Chondrocyte (in vitro differentiated cells): Measurements from ENCODE around the gene GDPD2. TPM values are rescaled to one million over a fixed set of nuclear protein-coding genes. Genes with fewer than 3 reads are reported as not detected.
"Not testable (repeated sequence)": the region's sequence is repeated elsewhere in the genome, so short reads cannot be mapped to it uniquely, and the experiment has no call there.

ENCODE experiments used
- DNase-seq: peaks from one replicate; pipeline ENCODE4 v3.0.0; 2021; ENCODE audit warnings: mixed read lengths, low spot score
- H3K27ac Mint-ChIP-seq: one replicate; pipeline ENCODE4 v1.8.0; 2021; ENCODE audit warnings: mild to moderate bottlenecking, moderate library complexity, mixed read lengths; ENCODE audit not compliant: unreplicated experiment
- H3K27me3 Mint-ChIP-seq: 2 replicates; pipeline ENCODE4 v1.8.0; 2021; ENCODE audit warnings: low read depth, mixed read lengths
- H3K36me3 Mint-ChIP-seq: 2 replicates; pipeline ENCODE4 v1.8.0; 2021; ENCODE audit warnings: low read depth, mixed read lengths
- H3K4me1 Mint-ChIP-seq: 2 replicates; pipeline ENCODE4 v1.8.0; 2021; ENCODE audit warnings: low read depth, mild to moderate bottlenecking, mixed read lengths
- H3K4me3 Mint-ChIP-seq: one replicate; pipeline ENCODE4 v1.8.0; 2021; ENCODE audit warnings: mild to moderate bottlenecking, moderate library complexity, mixed read lengths; ENCODE audit not compliant: unreplicated experiment
- H3K9me3 Mint-ChIP-seq: 2 replicates; pipeline ENCODE4 v1.8.0; 2021; ENCODE audit warnings: low read depth, mixed read lengths
- CTCF ChIP-seq: fragments of 200-600 bp; sonication (generic); IDR thresholded peaks from 2 replicates; pipeline ENCODE4 v1.5.0; 2021; ENCODE audit warnings: antibody characterized with exemption, mild to moderate bottlenecking, moderate library complexity
- long read RNA-seq: library from polyadenylated mRNA; stranded (forward); transcript quantifications from one replicate; pipeline ENCODE4 v2.0.0, GENCODE V29; 2021
- total RNA-seq: library from RNA; stranded (reverse); gene quantifications from 3 replicates; pipeline ENCODE4 v1.2.1, GENCODE V29; 2021

Gene GDPD2, protein sequence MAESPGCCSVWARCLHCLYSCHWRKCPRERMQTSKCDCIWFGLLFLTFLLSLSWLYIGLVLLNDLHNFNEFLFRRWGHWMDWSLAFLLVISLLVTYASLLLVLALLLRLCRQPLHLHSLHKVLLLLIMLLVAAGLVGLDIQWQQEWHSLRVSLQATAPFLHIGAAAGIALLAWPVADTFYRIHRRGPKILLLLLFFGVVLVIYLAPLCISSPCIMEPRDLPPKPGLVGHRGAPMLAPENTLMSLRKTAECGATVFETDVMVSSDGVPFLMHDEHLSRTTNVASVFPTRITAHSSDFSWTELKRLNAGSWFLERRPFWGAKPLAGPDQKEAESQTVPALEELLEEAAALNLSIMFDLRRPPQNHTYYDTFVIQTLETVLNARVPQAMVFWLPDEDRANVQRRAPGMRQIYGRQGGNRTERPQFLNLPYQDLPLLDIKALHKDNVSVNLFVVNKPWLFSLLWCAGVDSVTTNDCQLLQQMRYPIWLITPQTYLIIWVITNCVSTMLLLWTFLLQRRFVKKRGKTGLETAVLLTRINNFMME
- total RNA-seq, result not detected in 3 replicates
- long read RNA-seq, result 0 reads

DNA sequence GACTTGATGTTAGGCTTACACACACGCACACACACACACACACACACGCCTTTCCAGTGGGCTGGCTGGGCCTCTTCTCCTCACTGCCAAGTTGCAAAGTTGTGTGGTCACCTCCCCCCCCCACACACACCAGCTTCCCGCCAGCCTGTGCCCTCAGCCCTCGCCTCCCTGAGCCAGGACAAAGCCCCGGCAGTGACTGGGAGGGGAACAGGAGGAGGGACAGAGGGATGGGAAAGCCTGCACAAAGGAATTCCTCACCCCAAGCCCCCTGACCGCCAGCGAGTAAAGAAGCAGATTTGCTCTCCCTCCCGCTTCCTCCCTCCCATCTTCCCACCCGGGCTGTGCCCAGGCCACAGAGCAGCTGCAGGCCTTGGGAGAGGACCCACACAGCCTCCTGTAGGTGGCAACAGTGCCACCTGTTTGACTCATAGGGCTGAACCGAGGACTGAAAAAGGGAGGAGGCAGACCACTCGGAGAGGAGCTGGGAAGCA lies at the start of gene GDPD2:
Gene GDPD2 (plus strand): TSS at position 464 of the 491 bp plus-strand sequence. CDS start 1,671 bp downstream, outside the sequence.
- DNase-seq, result no peak
- no peaks in the 10 kb centered on the region for H3K4me1 Mint-ChIP-seq
- H3K36me3 Mint-ChIP-seq, result no peaks in the 10 kb centered on the region
- H3K27me3 Mint-ChIP-seq, result no peaks in the 10 kb centered on the region
- H3K27ac Mint-ChIP-seq, result no peak within 1 kb of the TSS
- H3K4me3 Mint-ChIP-seq, result no peak within 1 kb of the TSS
- peak; percentile 35 for TF ChIP-seq CTCF
- peaks cover 6% of the 10 kb centered on the region for H3K9me3 Mint-ChIP-seq

DNA sequence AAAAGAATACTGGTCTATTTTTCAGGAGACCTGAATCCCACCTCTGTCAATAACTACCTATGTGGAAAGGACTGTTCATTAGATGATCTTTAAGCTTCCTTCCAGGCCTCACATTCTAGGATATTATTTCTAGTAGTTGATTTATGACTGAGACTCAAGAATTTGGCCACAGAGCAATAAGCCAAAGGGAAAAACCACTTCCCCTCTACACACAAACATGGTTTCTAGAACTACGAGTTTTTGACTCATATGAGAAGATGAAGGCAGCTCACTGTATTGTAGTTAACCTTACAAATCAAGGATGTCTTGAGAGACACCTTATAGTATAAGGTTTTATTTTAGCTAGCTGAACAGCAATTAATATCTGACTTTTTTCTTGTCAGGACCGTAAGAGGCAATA lies 36.9 kb upstream of the GDPD2 start:
- no peaks in the 10 kb centered on the region for H3K4me1 Mint-ChIP-seq
- no peak for DNase-seq
- H3K4me3 Mint-ChIP-seq, result no peak overlapping the region
- H3K9me3 Mint-ChIP-seq, result peaks cover 12% of the 10 kb centered on the region
- H3K27me3 Mint-ChIP-seq, result no peaks in the 10 kb centered on the region
- TF ChIP-seq CTCF, result no peak
- no peaks in the 10 kb centered on the region for H3K36me3 Mint-ChIP-seq
- H3K27ac Mint-ChIP-seq, result no peak overlapping the region

DNA sequence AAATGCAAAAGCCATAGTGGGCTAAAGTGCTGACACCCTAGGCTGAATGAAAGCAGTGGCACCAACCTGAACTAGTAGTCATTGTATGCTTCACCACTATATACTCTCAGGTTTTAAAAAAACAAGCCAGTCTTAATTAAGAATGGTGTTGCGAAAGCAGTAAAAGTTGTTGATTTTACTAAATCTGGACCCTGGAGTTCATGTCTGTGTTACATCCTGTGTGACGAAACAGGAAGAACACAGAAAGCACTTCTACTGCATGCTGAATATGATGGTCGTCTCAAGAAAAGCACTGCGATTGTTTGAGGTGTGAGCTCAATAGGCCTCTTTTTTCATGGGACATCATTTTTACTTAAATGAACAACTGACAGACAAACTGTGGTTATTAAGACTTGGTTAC lies 24.2 kb upstream of the GDPD2 start:
- peaks cover 4% of the 10 kb centered on the region for H3K4me1 Mint-ChIP-seq
- H3K9me3 Mint-ChIP-seq, result peaks cover 13% of the 10 kb centered on the region
- no peaks in the 10 kb centered on the region for H3K27me3 Mint-ChIP-seq
- H3K4me3 Mint-ChIP-seq, result no peak overlapping the region
- DNase-seq, result no peak
- H3K36me3 Mint-ChIP-seq, result no peaks in the 10 kb centered on the region
- no peak for TF ChIP-seq CTCF
- H3K27ac Mint-ChIP-seq, result peak overlapping the region; percentile 27

DNA sequence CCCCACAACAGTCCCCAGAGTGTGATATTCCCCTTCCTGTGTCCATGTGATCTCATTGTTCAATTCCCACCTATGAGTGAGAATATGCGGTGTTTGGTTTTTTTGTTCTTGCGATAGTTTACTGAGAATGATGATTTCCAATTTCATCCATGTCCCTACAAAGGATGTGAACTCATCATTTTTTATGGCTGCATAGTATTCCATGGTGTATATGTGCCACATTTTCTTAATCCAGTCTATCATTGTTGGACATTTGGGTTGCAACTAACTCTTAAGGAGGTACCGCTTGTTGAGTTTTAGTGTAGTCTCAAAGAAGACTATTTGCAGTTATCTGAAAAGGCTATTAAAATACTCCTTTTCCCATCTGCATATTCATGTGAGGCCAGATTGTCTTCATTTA lies 22.9 kb upstream of the GDPD2 start:
- not testable (repeated sequence) for H3K9me3 Mint-ChIP-seq, H3K4me1 Mint-ChIP-seq, H3K27me3 Mint-ChIP-seq, H3K4me3 Mint-ChIP-seq, DNase-seq, H3K27ac Mint-ChIP-seq, H3K36me3 Mint-ChIP-seq

DNA sequence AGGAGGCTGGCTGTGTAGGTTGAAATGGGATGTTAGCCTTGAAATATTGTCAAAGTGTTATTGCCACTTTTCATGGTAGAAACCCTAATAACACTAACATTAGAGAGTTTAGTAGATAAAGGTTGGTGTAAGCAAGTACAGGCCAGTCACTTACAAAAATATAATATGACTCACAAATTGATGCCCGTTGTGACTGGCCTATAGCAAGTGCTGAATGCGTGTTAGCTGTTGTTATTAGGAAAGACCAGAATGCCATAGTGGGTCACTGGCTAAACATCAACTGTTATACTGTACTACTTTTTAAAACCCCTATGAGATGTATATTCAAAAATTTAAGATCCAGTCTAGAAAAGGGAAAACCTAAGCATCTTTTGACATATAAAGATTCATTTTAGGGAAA lies 20.4 kb upstream of the GDPD2 start:
- DNase-seq, result no peak
- no peak for TF ChIP-seq CTCF
- Mint-ChIP-seq H3K9me3 (peaks cover 2% of the 10 kb centered on the region), H3K4me3 (no peak overlapping the region), H3K4me1 (peaks cover 9% of the 10 kb centered on the region), H3K27ac (no peak overlapping the region), H3K36me3 (no peaks in the 10 kb centered on the region), H3K27me3 (no peaks in the 10 kb centered on the region)
